ENCODE data around the gene ACAT2.
"Not testable (repeated sequence)": the region's sequence is repeated elsewhere in the genome, so short reads cannot be mapped to it uniquely, and the experiment has no call there.

ACAT2 gene

GRCh38 chr6:159724778-159725177 lies 37.1 kb upstream of the ACAT2 start:
- TF ChIP-seq, protein P1, sequence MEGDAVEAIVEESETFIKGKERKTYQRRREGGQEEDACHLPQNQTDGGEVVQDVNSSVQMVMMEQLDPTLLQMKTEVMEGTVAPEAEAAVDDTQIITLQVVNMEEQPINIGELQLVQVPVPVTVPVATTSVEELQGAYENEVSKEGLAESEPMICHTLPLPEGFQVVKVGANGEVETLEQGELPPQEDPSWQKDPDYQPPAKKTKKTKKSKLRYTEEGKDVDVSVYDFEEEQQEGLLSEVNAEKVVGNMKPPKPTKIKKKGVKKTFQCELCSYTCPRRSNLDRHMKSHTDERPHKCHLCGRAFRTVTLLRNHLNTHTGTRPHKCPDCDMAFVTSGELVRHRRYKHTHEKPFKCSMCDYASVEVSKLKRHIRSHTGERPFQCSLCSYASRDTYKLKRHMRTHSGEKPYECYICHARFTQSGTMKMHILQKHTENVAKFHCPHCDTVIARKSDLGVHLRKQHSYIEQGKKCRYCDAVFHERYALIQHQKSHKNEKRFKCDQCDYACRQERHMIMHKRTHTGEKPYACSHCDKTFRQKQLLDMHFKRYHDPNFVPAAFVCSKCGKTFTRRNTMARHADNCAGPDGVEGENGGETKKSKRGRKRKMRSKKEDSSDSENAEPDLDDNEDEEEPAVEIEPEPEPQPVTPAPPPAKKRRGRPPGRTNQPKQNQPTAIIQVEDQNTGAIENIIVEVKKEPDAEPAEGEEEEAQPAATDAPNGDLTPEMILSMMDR (IDR thresholded peaks at IDR 0.05; ENCODE audit: insufficient read depth, low read depth, low read length, missing control alignments), result no peak

GRCh38 chr6:159725208-159725607 lies 36.6 kb upstream of the ACAT2 start:
- H3K4me3 ChIP-seq (ENCODE audit: low read depth, low read length), result peak overlapping the region; percentile 66; the same call in 1 of the 2 replicates
- not testable (repeated sequence) for DNase-seq (ENCODE audit: low read depth)

More at GRCh38 chr6:159724778-159725177, 37.1 kb upstream of the ACAT2 start:
- H3K4me3 ChIP-seq (ENCODE audit: low read depth, low read length), result no peak overlapping the region
- DNase-seq (ENCODE audit: low read depth), result no peak

GRCh38 chr6:159726255-159726917 lies 35.5 kb upstream of the ACAT2 start:
- H3K4me3 ChIP-seq (ENCODE audit: low read depth, low read length), result peak overlapping the region; percentile 66
- DNase-seq (ENCODE audit: low read depth), result no peak

GRCh38 chr6:159726918-159727716 lies 34.7 kb upstream of the ACAT2 start, which contains the start of gene WTAP:
Gene WTAP (plus strand): TSS chr6:159727506. CDS start chr6:159736266, 8,760 bp downstream.
- peak within 1 kb of the TSS; percentile 97 for H3K4me3 ChIP-seq (ENCODE audit: low read depth, low read length)
- DNase-seq (ENCODE audit: low read depth), result peak; percentile 99
- TF ChIP-seq, protein P1 (IDR thresholded peaks at IDR 0.05; ENCODE audit: insufficient read depth, low read depth, low read length, missing control alignments), result no peak

More at GRCh38 chr6:159726255-159726917, 35.5 kb upstream of the ACAT2 start:
- TF ChIP-seq, protein P1 (IDR thresholded peaks at IDR 0.05; ENCODE audit: insufficient read depth, low read depth, low read length, missing control alignments), result no peak

- peak overlapping the region; percentile 97 for H3K4me3 ChIP-seq (ENCODE audit: low read depth, low read length)
- TF ChIP-seq, protein P1 (IDR thresholded peaks at IDR 0.05; ENCODE audit: insufficient read depth, low read depth, low read length, missing control alignments), result no peak
- DNase-seq (ENCODE audit: low read depth), result peak; percentile 71
Observed at GRCh38 chr6:159727717-159728445, 34.0 kb upstream of the ACAT2 start.

GRCh38 chr6:159728531-159728964 lies 33.3 kb upstream of the ACAT2 start:
- H3K4me3 ChIP-seq (ENCODE audit: low read depth, low read length), result peak overlapping the region; percentile 97
- TF ChIP-seq, protein P1 (IDR thresholded peaks at IDR 0.05; ENCODE audit: insufficient read depth, low read depth, low read length, missing control alignments), result no peak
- no peak for DNase-seq (ENCODE audit: low read depth)

Data from GM12865 (cell line).